Left lobe of liver (tissue), 2 donors: ENCODE data around the gene SERPINA1. TPM values are rescaled to one million over a fixed set of nuclear protein-coding genes. Genes with fewer than 3 reads are reported as not detected.

ENCODE experiments used
- ATAC-seq: fragments of 200-7000 bp; cut with Tn5 transposase; one replicate; pipeline ENCODE4 v1.9.1; 2020; ENCODE audit warnings: mild to moderate bottlenecking, moderate library complexity
- DNase-seq: peaks from one replicate; pipeline ENCODE4 v3.0.0-alpha.2; 2020; ENCODE audit warnings: low spot score
- total RNA-seq: library from RNA; stranded (reverse); gene quantifications from one replicate; pipeline ENCODE4 v1.2.1, GENCODE V29; 2021
- donor health status: DM: no; HTN: no; CAD: no; lungs with moderate emphysema.
- donor health status: DM: no; HTN: yes; CAD: no.

The SERPINA1 gene
- total RNA-seq, 1 donor from 2014 or later = 17,840 TPM

- no peak for DNase-seq
- no peak for ATAC-seq
Measured at GRCh38 chr14:94328196-94328595, 60.2 kb downstream of the SERPINA1 start.

Other genes starting within 250 kb of the SERPINA1 start
- 0.28 TPM for gene PPP4R4, start 214.3 kb downstream of the SERPINA1 start, total RNA-seq
- 200 TPM for gene SERPINA10, start 95.3 kb downstream of the SERPINA1 start, total RNA-seq
- gene SERPINA6, start 65.3 kb downstream of the SERPINA1 start, total RNA-seq = 155 TPM
- gene SERPINA2, start 21.9 kb downstream of the SERPINA1 start, total RNA-seq = not detected
- 127 TPM for gene SERPINA11, start 64.2 kb upstream of the SERPINA1 start, total RNA-seq
- not detected for gene SERPINA9, start 87.6 kb upstream of the SERPINA1 start, total RNA-seq
- 0.35 TPM for gene SERPINA12, start 120.9 kb upstream of the SERPINA1 start, total RNA-seq
- gene SERPINA4, start 172.8 kb upstream of the SERPINA1 start, total RNA-seq = 186 TPM
- gene SERPINA5, start 192.8 kb upstream of the SERPINA1 start, total RNA-seq = 216 TPM
- 7,311 TPM for gene SERPINA3, start 223.8 kb upstream of the SERPINA1 start, total RNA-seq